ENCODE data around the gene TMPRSS7. TPM values are rescaled to one million over a fixed set of nuclear protein-coding genes. Genes with fewer than 3 reads are reported as not detected.

TMPRSS7 gene
- total RNA-seq, 3 donors from 2014 or later = 0.15 TPM; not detected in 2

GRCh38 chr3:112084980-112085705 lies 50.6 kb downstream of the TMPRSS7 start:
- no peak overlapping the region for H3K27ac ChIP-seq
- TF ChIP-seq CTCF (IDR thresholded peaks at IDR 0.05) (no peak), POLR2AphosphoS5 (IDR thresholded peaks at IDR 0.05) (no peak), POLR2A (IDR thresholded peaks at IDR 0.05) (no peak)
- no peak overlapping the region for H3K4me3 ChIP-seq
- intact Hi-C loops (cut with DNase I; ENCODE audit: low total_unique reads) = no loop called here
- no peaks in the 10 kb centered on the region for H3K9me3 ChIP-seq
- DNase-seq (ENCODE audit: low spot score in 2 of 2) = no peak
- H3K4me1 ChIP-seq = no peaks in the 10 kb centered on the region
- H3K36me3 ChIP-seq = no peaks in the 10 kb centered on the region
- no peaks in the 10 kb centered on the region for H3K27me3 ChIP-seq

GRCh38 chr3:112085735-112086075 lies 51.2 kb downstream of the TMPRSS7 start:
- TF ChIP-seq POLR2A (IDR thresholded peaks at IDR 0.05) (no peak), CTCF (IDR thresholded peaks at IDR 0.05) (no peak), POLR2AphosphoS5 (IDR thresholded peaks at IDR 0.05) (no peak)
- Histone ChIP-seq H3K27ac (peak overlapping the region in 1 of 2 donors; percentile 74), H3K9me3 (no peaks in the 10 kb centered on the region), H3K36me3 (no peaks in the 10 kb centered on the region), H3K27me3 (no peaks in the 10 kb centered on the region), H3K4me3 (peak overlapping the region; percentile 49 to 73 (median 62)), H3K4me1 (no peaks in the 10 kb centered on the region)
- DNase-seq (ENCODE audit: low spot score in 2 of 2) = no peak
- intact Hi-C loops (cut with DNase I; ENCODE audit: low total_unique reads) = no loop called here

GRCh38 chr3:112086076-112086854 lies 51.7 kb downstream of the TMPRSS7 start, which contains the start of gene C3orf52:
C3orf52 (plus strand) TSS chr3:112086389; CDS start chr3:112086408, 19 bp downstream.
- H3K36me3 ChIP-seq = no peaks in the 10 kb centered on the region
- no peaks in the 10 kb centered on the region for H3K9me3 ChIP-seq
- TF ChIP-seq CTCF (IDR thresholded peaks at IDR 0.05) (peak in 2 of 3 donors; percentile 29 to 30), POLR2A (IDR thresholded peaks at IDR 0.05) (peak; percentile 12), POLR2AphosphoS5 (IDR thresholded peaks at IDR 0.05) (peak in 1 of 3 donors; percentile 31)
- peak; percentile 69 to 84 for DNase-seq (ENCODE audit: low spot score in 2 of 2)
- peak within 1 kb of the TSS; percentile 65 to 74 for H3K27ac ChIP-seq
- intact Hi-C loops (cut with DNase I; ENCODE audit: low total_unique reads) = no loop called here
- peak within 1 kb of the TSS; percentile 49 to 73 (median 62) for H3K4me3 ChIP-seq
- no peaks in the 10 kb centered on the region for H3K4me1 ChIP-seq
- no peaks in the 10 kb centered on the region for H3K27me3 ChIP-seq

GRCh38 chr3:112086875-112087524 lies 52.5 kb downstream of the TMPRSS7 start:
- Histone ChIP-seq H3K36me3 (no peaks in the 10 kb centered on the region), H3K4me3 (peak overlapping the region; percentile 49 to 73 (median 62)), H3K27me3 (no peaks in the 10 kb centered on the region), H3K27ac (peak overlapping the region; percentile 14 to 74), H3K9me3 (no peaks in the 10 kb centered on the region), H3K4me1 (no peaks in the 10 kb centered on the region)
- DNase-seq (ENCODE audit: low spot score in 2 of 2) = no peak
- TF ChIP-seq POLR2AphosphoS5 (IDR thresholded peaks at IDR 0.05) (no peak), POLR2A (IDR thresholded peaks at IDR 0.05) (no peak), CTCF (IDR thresholded peaks at IDR 0.05) (no peak)
- intact Hi-C loops (cut with DNase I; ENCODE audit: low total_unique reads) = no loop called here
